Measurements from ENCODE around the gene IGFBP6. TPM values are rescaled to one million over a fixed set of nuclear protein-coding genes. Genes with fewer than 3 reads are reported as not detected.

The IGFBP6 gene
- total RNA-seq, 1 experiment from 2014 or later, result 265 TPM

DNA sequence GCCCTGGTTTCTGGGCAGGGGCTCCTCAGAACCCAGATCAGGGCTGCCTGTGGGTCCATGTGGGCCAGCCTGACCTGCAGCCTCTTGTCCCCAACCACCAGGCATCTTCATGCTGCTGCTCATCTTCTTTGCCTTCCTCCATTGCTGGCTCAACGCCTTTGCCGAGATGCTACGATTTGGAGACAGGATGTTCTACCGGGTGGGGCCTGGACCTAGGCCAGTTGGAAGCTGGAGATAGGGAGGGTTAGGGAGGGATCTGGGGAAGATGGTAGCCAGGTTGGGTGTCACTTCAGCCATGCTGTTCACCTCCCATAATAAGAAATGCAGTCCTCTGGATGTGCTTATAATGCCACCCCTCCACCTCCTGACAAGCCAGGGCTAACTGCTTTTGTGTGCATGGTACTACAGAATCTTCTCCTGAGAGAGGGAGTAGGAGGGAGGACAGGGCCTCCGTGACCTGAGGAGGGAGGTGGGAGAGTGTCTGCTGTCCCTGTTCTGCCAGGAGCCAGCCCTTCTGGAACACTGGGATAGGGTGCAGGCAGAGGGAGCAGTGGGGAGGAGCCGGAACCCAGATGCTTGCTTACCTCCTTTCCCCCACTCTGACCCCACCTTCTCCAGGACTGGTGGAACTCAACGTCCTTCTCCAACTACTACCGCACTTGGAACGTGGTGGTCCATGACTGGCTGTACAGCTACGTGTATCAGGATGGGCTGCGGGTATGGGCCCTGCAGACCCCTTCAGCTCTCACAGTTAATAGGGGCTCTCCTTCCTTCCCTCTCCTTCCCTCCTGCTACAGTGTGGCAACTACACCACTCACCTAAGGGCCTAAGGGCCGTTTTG is 23.4 kb downstream of the IGFBP6 start:
- DNase-seq (ENCODE audit: low spot score), result no peak

DNA sequence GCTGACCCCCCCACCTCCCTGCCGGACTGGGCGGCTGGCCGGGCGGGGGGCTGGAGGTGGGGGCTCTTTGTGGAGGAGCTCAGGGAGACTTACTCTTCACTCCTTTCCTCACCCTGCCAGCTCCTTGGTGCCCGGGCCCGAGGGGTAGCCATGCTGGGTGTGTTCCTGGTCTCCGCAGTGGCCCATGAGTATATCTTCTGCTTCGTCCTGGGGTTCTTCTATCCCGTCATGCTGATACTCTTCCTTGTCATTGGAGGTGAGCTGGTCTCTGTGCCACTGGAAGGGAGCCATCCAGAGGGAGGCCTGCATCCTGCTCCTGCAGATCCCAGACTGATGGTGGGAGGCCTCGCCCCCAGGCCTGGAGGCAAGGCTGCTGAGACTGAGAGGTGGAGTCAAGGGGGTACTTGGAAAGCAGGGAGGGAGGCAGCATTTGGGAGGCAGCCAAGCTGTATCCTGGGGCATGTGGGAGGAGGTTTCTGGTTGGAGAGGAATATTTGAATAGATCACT is 25.5 kb downstream of the IGFBP6 start:
- DNase-seq (ENCODE audit: low spot score), result no peak

DNA sequence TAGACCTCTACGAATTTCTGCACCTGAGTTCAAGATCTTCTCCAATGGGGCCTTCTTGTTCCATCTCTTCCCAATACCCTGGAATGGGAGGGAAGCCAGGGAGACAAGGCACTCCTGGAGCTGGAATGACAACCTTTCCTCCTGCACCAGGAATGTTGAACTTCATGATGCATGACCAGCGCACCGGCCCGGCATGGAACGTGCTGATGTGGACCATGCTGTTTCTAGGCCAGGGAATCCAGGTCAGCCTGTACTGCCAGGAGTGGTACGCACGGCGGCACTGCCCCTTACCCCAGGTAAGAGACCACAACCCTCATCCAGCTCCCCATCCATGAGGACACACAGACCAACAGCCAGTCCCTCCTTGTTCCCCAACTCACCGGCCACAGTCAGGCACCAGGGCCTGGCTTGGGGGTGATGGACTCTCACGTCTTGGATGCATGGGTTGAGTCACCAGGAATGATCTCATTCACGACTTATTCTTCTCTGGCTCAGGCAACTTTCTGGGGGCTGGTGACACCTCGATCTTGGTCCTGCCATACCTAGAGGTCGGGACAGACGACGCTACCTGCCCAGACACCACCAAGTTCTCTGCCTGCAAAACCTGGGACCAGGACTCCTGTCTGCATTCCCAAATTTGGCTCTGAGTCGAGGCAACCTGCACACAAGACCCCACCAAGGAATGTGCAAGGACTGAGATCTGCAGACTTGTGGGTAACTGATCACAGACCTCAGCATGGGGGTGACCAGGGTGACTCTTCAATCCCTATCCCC is 26.3 kb downstream of the IGFBP6 start:
- no peak for DNase-seq (ENCODE audit: low spot score)

- DNase-seq (ENCODE audit: low spot score), result no peak
These were observed 26.9 kb downstream of the IGFBP6 start for GRCh38 chr12:53124352-53124723.

DNA sequence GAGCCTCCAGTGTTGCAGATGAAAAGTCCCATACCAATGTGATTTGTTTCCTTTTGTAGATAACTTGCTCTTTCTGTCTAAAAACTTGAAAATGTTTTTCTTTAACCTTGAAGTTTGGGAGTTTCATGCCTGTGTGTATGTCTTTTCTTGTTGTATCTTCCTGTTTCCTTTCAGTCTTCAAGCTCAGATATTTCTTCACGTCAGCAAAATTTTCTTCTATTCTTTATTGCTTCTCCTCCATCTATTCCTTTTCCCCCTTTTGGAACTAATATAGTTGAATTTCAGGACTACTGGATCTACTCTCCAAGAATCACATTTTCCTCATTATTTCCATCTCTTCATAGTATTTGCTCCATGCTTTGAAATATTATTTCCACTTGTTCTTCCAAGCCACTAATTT is 29.7 kb downstream of the IGFBP6 start:
- no peak for DNase-seq (ENCODE audit: low spot score)

DNA sequence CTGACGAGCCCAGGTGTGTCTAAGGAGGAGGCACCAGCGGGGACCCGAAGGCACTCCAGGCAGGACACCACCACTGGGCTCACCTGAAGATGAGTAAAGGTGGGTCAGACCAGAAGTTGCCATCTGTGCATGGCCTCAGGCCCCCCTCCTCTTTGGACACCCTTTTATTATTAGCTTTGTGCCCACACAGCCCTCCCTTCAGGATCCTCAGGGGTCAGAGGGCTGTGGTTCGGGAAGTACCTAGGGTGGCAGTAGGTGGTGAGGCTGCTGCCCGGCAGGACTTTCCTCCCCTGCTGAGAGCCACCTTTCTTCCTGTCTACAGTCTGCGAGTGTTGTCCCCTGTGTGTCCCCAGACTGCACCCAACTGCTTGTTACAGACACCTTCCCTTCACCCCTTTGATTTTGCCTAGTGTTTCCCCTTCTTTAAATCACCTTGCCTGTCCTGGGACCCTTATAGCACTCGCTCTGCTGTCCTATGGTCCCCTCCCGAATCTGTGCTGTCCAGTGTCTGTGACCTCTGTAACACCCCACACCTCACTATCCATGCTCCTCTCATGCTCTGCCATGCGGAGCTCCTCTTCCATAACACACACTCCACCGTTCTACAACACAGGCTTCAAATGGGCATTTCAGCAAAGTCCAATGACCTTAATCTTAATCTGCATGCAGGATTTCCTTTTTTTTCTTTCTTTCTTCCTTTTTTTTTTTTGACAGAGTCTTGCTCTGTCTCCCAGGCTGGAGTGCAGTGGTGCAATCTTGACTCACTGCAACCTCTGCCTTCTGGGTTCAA is 31.5 kb downstream of the IGFBP6 start:
- no peak for DNase-seq (ENCODE audit: low spot score)

- no peak for DNase-seq (ENCODE audit: low spot score)
These were observed 34.4 kb downstream of the IGFBP6 start for GRCh38 chr12:53131844-53132243.

- no peak for DNase-seq (ENCODE audit: low spot score)
These were observed 36.3 kb downstream of the IGFBP6 start for GRCh38 chr12:53133722-53134121.

- no peak for DNase-seq (ENCODE audit: low spot score)
These were observed 45.9 kb downstream of the IGFBP6 start for GRCh38 chr12:53143355-53143754.

- DNase-seq (ENCODE audit: low spot score), result no peak
These were observed 48.2 kb downstream of the IGFBP6 start for GRCh38 chr12:53145383-53146260.

GRCh38 chr12:53147181-53147580 is 49.7 kb downstream of the IGFBP6 start:
- DNase-seq (ENCODE audit: low spot score), result no peak

DNA sequence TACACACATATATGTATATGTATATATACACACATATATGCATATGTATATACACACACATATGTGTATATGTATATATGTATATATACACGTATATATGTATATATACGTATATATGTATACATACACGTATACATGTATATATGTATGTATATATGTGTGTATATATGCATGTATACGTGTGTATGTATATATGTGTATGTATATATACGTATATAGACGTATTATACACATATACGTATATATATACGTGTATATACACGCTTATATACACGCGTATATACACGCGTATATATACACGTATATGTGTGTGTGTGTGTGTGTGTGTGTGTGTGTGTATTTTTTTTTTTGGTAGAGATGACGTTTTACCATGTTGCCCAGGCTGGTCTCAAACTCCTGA is 50.2 kb downstream of the IGFBP6 start:
- no peak for DNase-seq (ENCODE audit: low spot score)

DNA sequence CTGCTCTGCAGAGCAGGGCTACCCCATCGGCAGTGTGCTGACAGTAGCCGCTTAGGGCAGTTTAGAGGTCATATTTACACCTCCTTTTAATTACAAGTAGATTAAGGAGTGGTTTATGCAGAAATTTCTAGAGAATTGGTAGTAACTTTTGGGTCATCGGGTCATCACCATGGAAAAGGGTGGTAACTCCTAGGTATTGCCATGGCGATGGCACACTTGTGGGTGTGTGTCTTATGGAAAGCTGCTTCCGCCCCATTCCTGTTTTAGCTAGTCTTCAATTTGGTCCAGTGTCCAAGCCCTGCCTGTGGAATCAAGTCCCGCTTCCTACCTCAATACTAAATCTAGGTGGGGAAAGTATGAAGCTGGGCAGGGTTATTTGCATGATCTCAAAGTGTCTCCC is 53.6 kb downstream of the IGFBP6 start:
- no peak for DNase-seq (ENCODE audit: low spot score)

Other genes starting within 250 kb of the IGFBP6 start
- not detected in 2 replicates for gene KRT78, start 248.7 kb upstream of the IGFBP6 start, total RNA-seq (2014; rRNA removed; shearing (Covaris generic))
- 20.7 and 27.7 TPM in 2 replicates for gene KRT8, start 192.6 kb upstream of the IGFBP6 start, total RNA-seq (2014; rRNA removed; shearing (Covaris generic))
- gene KRT18, start 148.5 kb upstream of the IGFBP6 start, total RNA-seq (2014; rRNA removed; shearing (Covaris generic)), result 156 and 182 TPM in 2 replicates
- gene EIF4B, start 91.2 kb upstream of the IGFBP6 start, total RNA-seq (2014; rRNA removed; shearing (Covaris generic)), result 479 and 559 TPM in 2 replicates
- 18.3 and 20.2 TPM in 2 replicates for gene TNS2, start 47.6 kb upstream of the IGFBP6 start, total RNA-seq (2014; rRNA removed; shearing (Covaris generic))
- gene SPRYD3, start 18.3 kb upstream of the IGFBP6 start, total RNA-seq (2014; rRNA removed; shearing (Covaris generic)), result 5.5 and 5.6 TPM in 2 replicates
- gene SOAT2, start 5.8 kb downstream of the IGFBP6 start, total RNA-seq (2014; rRNA removed; shearing (Covaris generic)), result 0.06 TPM in 1 of 2 replicates, not detected in the other
- 4.7 and 6.3 TPM in 2 replicates for gene ZNF740, start 83.1 kb downstream of the IGFBP6 start, total RNA-seq (2014; rRNA removed; shearing (Covaris generic))
- 0.66 and 2.8 TPM in 2 replicates for gene CSAD, start 83.3 kb downstream of the IGFBP6 start, total RNA-seq (2014; rRNA removed; shearing (Covaris generic))
- gene ITGB7, start 109.6 kb downstream of the IGFBP6 start, total RNA-seq (2014; rRNA removed; shearing (Covaris generic)), result 0.39 and 1.2 TPM in 2 replicates
- gene RARG, start 134.5 kb downstream of the IGFBP6 start, total RNA-seq (2014; rRNA removed; shearing (Covaris generic)), result 20.0 and 24.2 TPM in 2 replicates
- gene ESPL1, start 170.6 kb downstream of the IGFBP6 start, total RNA-seq (2014; rRNA removed; shearing (Covaris generic)), result 7.8 and 22.6 TPM in 2 replicates
- 462 and 537 TPM in 2 replicates for gene PFDN5, start 197.9 kb downstream of the IGFBP6 start, total RNA-seq (2014; rRNA removed; shearing (Covaris generic))
- gene MYG1, start 202.0 kb downstream of the IGFBP6 start, total RNA-seq (2014; rRNA removed; shearing (Covaris generic)), result 80.2 and 82.8 TPM in 2 replicates
- 57.0 and 74.6 TPM in 2 replicates for gene AAAS, start 223.9 kb downstream of the IGFBP6 start, total RNA-seq (2014; rRNA removed; shearing (Covaris generic))
- gene SP7, start 238.7 kb downstream of the IGFBP6 start, total RNA-seq (2014; rRNA removed; shearing (Covaris generic)), result not detected in 2 replicates